CMK (cell line): ENCODE data around the gene PRKX.
"Not testable (repeated sequence)": the region's sequence is repeated elsewhere in the genome, so short reads cannot be mapped to it uniquely, and the experiment has no call there.

Experiments used
- DNase-seq: peaks from one replicate; pipeline ENCODE4 v3.0.0-alpha.2; 2010; ENCODE audit warnings: low read depth

PRKX gene

GRCh38 chrX:3653111-3653510 is 60.3 kb downstream of the PRKX start:
- no peak for DNase-seq

- no peak for DNase-seq
Measured at GRCh38 chrX:3651277-3651676, 62.2 kb downstream of the PRKX start.

- no peak for DNase-seq
Measured at GRCh38 chrX:3648084-3648483, 65.4 kb downstream of the PRKX start.

GRCh38 chrX:3639858-3640631 is 73.4 kb downstream of the PRKX start:
- DNase-seq, result not testable (repeated sequence)

GRCh38 chrX:3639236-3639635 is 74.2 kb downstream of the PRKX start:
- no peak for DNase-seq

- DNase-seq, result peak; percentile 7
Measured at GRCh38 chrX:3638280-3638873, 75.1 kb downstream of the PRKX start.

- no peak for DNase-seq
Measured at GRCh38 chrX:3636803-3637202, 76.6 kb downstream of the PRKX start.

GRCh38 chrX:3631196-3631595 is 82.3 kb downstream of the PRKX start:
- DNase-seq, result no peak

- no peak for DNase-seq
Measured at GRCh38 chrX:3627594-3627993, 85.9 kb downstream of the PRKX start.

GRCh38 chrX:3621414-3621813 is 92.0 kb downstream of the PRKX start:
- no peak for DNase-seq

- DNase-seq, result not testable (repeated sequence)
Measured at GRCh38 chrX:3611744-3612143, 101.7 kb downstream of the PRKX start.

GRCh38 chrX:3609810-3610209 is 103.6 kb downstream of the PRKX start:
- no peak for DNase-seq

GRCh38 chrX:3603026-3603661 is 110.3 kb downstream of the PRKX start:
- no peak for DNase-seq

GRCh38 chrX:3599802-3600430 is 113.5 kb downstream of the PRKX start:
- no peak for DNase-seq

GRCh38 chrX:3598709-3599108 is 114.7 kb downstream of the PRKX start:
- no peak for DNase-seq

GRCh38 chrX:3598046-3598605 is 115.3 kb downstream of the PRKX start:
- DNase-seq, result no peak

- no peak for DNase-seq
Measured at GRCh38 chrX:3592184-3592583, 121.3 kb downstream of the PRKX start.

- no peak for DNase-seq
Measured at GRCh38 chrX:3589474-3589873, 124.0 kb downstream of the PRKX start.

GRCh38 chrX:3585719-3586118 is 127.7 kb downstream of the PRKX start:
- DNase-seq, result no peak

GRCh38 chrX:3584415-3584996 is 128.9 kb downstream of the PRKX start:
- no peak for DNase-seq

- DNase-seq, result no peak
Measured at GRCh38 chrX:3582451-3582850, 131.0 kb downstream of the PRKX start.

GRCh38 chrX:3581609-3582108 is 131.8 kb downstream of the PRKX start:
- no peak for DNase-seq
